DOHH2 (cell line): ENCODE data around the gene SAMD8.

Experiments
- H3F3A ChIP-seq: fragments of 200-600 bp; sonication (generic), shearing (Covaris generic); 2 replicates; pipeline ENCODE4 v1.6.0; 2016; ENCODE audit warnings: antibody characterized with exemption, mild to moderate bottlenecking; ENCODE audit not compliant: control insufficient read depth, insufficient read depth
- H3K27ac ChIP-seq: fragments of 200-600 bp; sonication (generic); 2 replicates; pipeline ENCODE4 v1.5.1; 2014; ENCODE audit warnings: low read depth, mild to moderate bottlenecking, low read length, moderate library complexity
- H3K27me3 ChIP-seq: fragments of 200-600 bp; sonication (generic); 2 replicates; pipeline ENCODE4 v1.6.1; 2014; ENCODE audit warnings: mild to moderate bottlenecking, low read length, mixed read lengths; ENCODE audit not compliant: control insufficient read depth
- H3K36me3 ChIP-seq: fragments of 200-600 bp; sonication (generic); 2 replicates; pipeline ENCODE4 v1.6.1; 2014; ENCODE audit warnings: mild to moderate bottlenecking, low read length, moderate library complexity, mixed read lengths; ENCODE audit not compliant: control insufficient read depth
- H3K4me1 ChIP-seq: fragments of 200-600 bp; sonication (generic); 2 replicates; pipeline ENCODE4 v1.6.1; 2014; ENCODE audit warnings: mild to moderate bottlenecking, low read length, mixed read lengths; ENCODE audit not compliant: control insufficient read depth
- H3K4me2 ChIP-seq: fragments of 200-600 bp; sonication (generic); 2 replicates; pipeline ENCODE4 v1.6.0; 2014; ENCODE audit warnings: mild to moderate bottlenecking, low read length, moderate library complexity
- H3K4me3 ChIP-seq: fragments of 200-600 bp; sonication (generic); 2 replicates; pipeline ENCODE4 v1.5.1; 2014; ENCODE audit warnings: mild to moderate bottlenecking, low read length, mixed read lengths
- H3K79me2 ChIP-seq: fragments of 200-600 bp; sonication (generic); 2 replicates; pipeline ENCODE4 v1.6.1; 2014; ENCODE audit warnings: mild to moderate bottlenecking, low read length, mixed read lengths; ENCODE audit not compliant: control insufficient read depth
- H3K9me2 ChIP-seq: fragments of 200-600 bp; sonication (generic); replicated peaks from 2 replicates; pipeline ENCODE4 v1.6.1; 2014; ENCODE audit warnings: mild to moderate bottlenecking, low read length, mixed read lengths; ENCODE audit not compliant: control insufficient read depth
- H3K9me3 ChIP-seq: fragments of 200-600 bp; sonication (generic); 2 replicates; pipeline ENCODE4 v1.6.1; 2014; ENCODE audit warnings: antibody characterized with exemption, low read length, mixed read lengths; ENCODE audit not compliant: control insufficient read depth, insufficient read depth
- H4K20me1 ChIP-seq: fragments of 200-600 bp; sonication (generic); 2 replicates; pipeline ENCODE4 v1.6.0; 2014; ENCODE audit warnings: low read depth, mild to moderate bottlenecking, antibody characterized with exemption, low read length, moderate library complexity; ENCODE audit not compliant: control insufficient read depth, insufficient read depth
- CTCF ChIP-seq: fragments of 200-600 bp; sonication (generic); IDR thresholded peaks from one replicate; pipeline ENCODE4 v1.5.1; 2014; ENCODE audit warnings: antibody characterized with exemption, mild to moderate bottlenecking, low read depth, low read length; ENCODE audit not compliant: poor library complexity, severe bottlenecking
- EZH2phosphoT487 ChIP-seq: fragments of 200-600 bp; sonication (generic); IDR thresholded peaks from 2 replicates; pipeline ENCODE4 v1.6.1; 2017; ENCODE audit warnings: borderline replicate concordance, mild to moderate bottlenecking, antibody characterized with exemption, low read length, moderate library complexity, mixed read lengths

The SAMD8 gene

GRCh38 chr10:75089634-75090033 lies 21.8 kb upstream of the SAMD8 start:
- Histone ChIP-seq H3K27me3 (no peaks in the 10 kb centered on the region), H3K79me2 (no peaks in the 10 kb centered on the region), H3F3A (no peaks in the 10 kb centered on the region), H3K27ac (no peak overlapping the region), H4K20me1 (no peaks in the 10 kb centered on the region), H3K9me3 (no peaks in the 10 kb centered on the region), H3K4me3 (no peak overlapping the region), H3K4me2 (no peak overlapping the region), H3K4me1 (peaks cover 6% of the 10 kb centered on the region), H3K36me3 (no peaks in the 10 kb centered on the region), H3K9me2 (no peaks in the 10 kb centered on the region)
- TF ChIP-seq EZH2phosphoT487 (no peak), CTCF (no peak)

GRCh38 chr10:75091146-75091545 lies 20.3 kb upstream of the SAMD8 start:
- peaks cover 6% of the 10 kb centered on the region for H3K4me1 ChIP-seq
- no peaks in the 10 kb centered on the region for H3K36me3 ChIP-seq
- TF ChIP-seq CTCF (no peak), EZH2phosphoT487 (no peak)
- H3K9me3 ChIP-seq: no peaks in the 10 kb centered on the region
- no peaks in the 10 kb centered on the region for H3K79me2 ChIP-seq
- H3K27ac ChIP-seq: no peak overlapping the region
- no peaks in the 10 kb centered on the region for H4K20me1 ChIP-seq
- no peaks in the 10 kb centered on the region for H3K27me3 ChIP-seq
- no peaks in the 10 kb centered on the region for H3F3A ChIP-seq
- H3K9me2 ChIP-seq: no peaks in the 10 kb centered on the region
- no peak overlapping the region for H3K4me3 ChIP-seq
- H3K4me2 ChIP-seq: 0 out of 2 replicates have a peak overlapping the region, but pooled peaks have one; percentile 26

- Histone ChIP-seq H3K4me3 (no peak overlapping the region), H3K27me3 (no peaks in the 10 kb centered on the region), H3F3A (no peaks in the 10 kb centered on the region), H3K9me3 (no peaks in the 10 kb centered on the region), H3K36me3 (no peaks in the 10 kb centered on the region), H3K27ac (no peak overlapping the region), H3K4me1 (peaks cover 6% of the 10 kb centered on the region), H3K79me2 (no peaks in the 10 kb centered on the region), H3K9me2 (no peaks in the 10 kb centered on the region), H3K4me2 (no peak overlapping the region), H4K20me1 (no peaks in the 10 kb centered on the region)
- TF ChIP-seq CTCF: no peak
- no peak for TF ChIP-seq EZH2phosphoT487
These were observed 17.0 kb upstream of the SAMD8 start for GRCh38 chr10:75094465-75094864.

GRCh38 chr10:75095631-75096030 lies 15.8 kb upstream of the SAMD8 start:
- Histone ChIP-seq H3K4me1 (peaks cover 6% of the 10 kb centered on the region), H3F3A (no peaks in the 10 kb centered on the region), H3K4me2 (no peak overlapping the region), H3K36me3 (no peaks in the 10 kb centered on the region), H3K79me2 (no peaks in the 10 kb centered on the region), H3K9me3 (no peaks in the 10 kb centered on the region), H3K27me3 (no peaks in the 10 kb centered on the region), H4K20me1 (no peaks in the 10 kb centered on the region), H3K27ac (no peak overlapping the region), H3K4me3 (no peak overlapping the region), H3K9me2 (no peaks in the 10 kb centered on the region)
- TF ChIP-seq EZH2phosphoT487 (no peak), CTCF (no peak)
